IPS-18a (cell line): ENCODE data around the gene MRPL28.
"Not testable (repeated sequence)": the region's sequence is repeated elsewhere in the genome, so short reads cannot be mapped to it uniquely, and the experiment has no call there.

Source experiments
- H3K27ac ChIP-seq: one replicate; pipeline ENCODE4 v1.5.1; 2013; ENCODE audit warnings: low read length
- H3K27me3 ChIP-seq: one replicate; pipeline ENCODE4 v1.6.1; 2013; ENCODE audit warnings: mild to moderate bottlenecking, low read length; ENCODE audit not compliant: control insufficient read depth, insufficient read depth
- H3K36me3 ChIP-seq: one replicate; pipeline ENCODE4 v1.6.1; 2013; ENCODE audit warnings: low read depth, low read length; ENCODE audit not compliant: control insufficient read depth
- H3K4me1 ChIP-seq: one replicate; pipeline ENCODE4 v1.6.1; 2013; ENCODE audit warnings: low read depth, low read length; ENCODE audit not compliant: control insufficient read depth
- H3K4me3 ChIP-seq: one replicate; pipeline ENCODE4 v1.5.1; 2013; ENCODE audit warnings: low read length
- H3K9ac ChIP-seq: one replicate; pipeline ENCODE4 v1.6.1; 2013; ENCODE audit warnings: mild to moderate bottlenecking, low read length, moderate library complexity
- H3K9me3 ChIP-seq: one replicate; pipeline ENCODE4 v1.6.1; 2013; ENCODE audit warnings: low read depth, low read length; ENCODE audit not compliant: control insufficient read depth

MRPL28 gene

GRCh38 chr16:369275-369865 is 968 bp downstream of the MRPL28 start:
- H3K27me3 ChIP-seq, result no peaks in the 10 kb centered on the region
- no peaks in the 10 kb centered on the region for H3K4me1 ChIP-seq
- no peak overlapping the region for H3K27ac ChIP-seq
- H3K9me3 ChIP-seq, result no peaks in the 10 kb centered on the region
- peaks cover 48% of the 10 kb centered on the region for H3K36me3 ChIP-seq
- H3K9ac ChIP-seq, result peak overlapping the region; percentile 39
- peak overlapping the region; percentile 64 for H3K4me3 ChIP-seq

GRCh38 chr16:368388-369158 is 1.8 kb downstream of the MRPL28 start:
- no peaks in the 10 kb centered on the region for H3K27me3 ChIP-seq
- no peaks in the 10 kb centered on the region for H3K9me3 ChIP-seq
- peaks cover 42% of the 10 kb centered on the region for H3K36me3 ChIP-seq
- H3K4me1 ChIP-seq, result no peaks in the 10 kb centered on the region
- H3K4me3 ChIP-seq, result no peak overlapping the region
- no peak overlapping the region for H3K27ac ChIP-seq
- no peak overlapping the region for H3K9ac ChIP-seq

GRCh38 chr16:367333-367903 is 2.9 kb downstream of the MRPL28 start:
- Histone ChIP-seq H3K4me3 (no peak overlapping the region), H3K27me3 (no peaks in the 10 kb centered on the region), H3K9me3 (no peaks in the 10 kb centered on the region), H3K9ac (no peak overlapping the region), H3K36me3 (peaks cover 36% of the 10 kb centered on the region), H3K4me1 (no peaks in the 10 kb centered on the region), H3K27ac (no peak overlapping the region)

- Histone ChIP-seq H3K4me1 (no peaks in the 10 kb centered on the region), H3K9me3 (no peaks in the 10 kb centered on the region), H3K27ac (no peak overlapping the region), H3K9ac (no peak overlapping the region), H3K27me3 (no peaks in the 10 kb centered on the region), H3K4me3 (no peak overlapping the region), H3K36me3 (peaks cover 30% of the 10 kb centered on the region)
Measured at GRCh38 chr16:366476-366875, 3.9 kb downstream of the MRPL28 start.

GRCh38 chr16:364595-365491 is 5.5 kb downstream of the MRPL28 start:
- H3K9ac ChIP-seq, result no peak overlapping the region
- H3K27ac ChIP-seq, result no peak overlapping the region

GRCh38 chr16:363766-364490 is 6.4 kb downstream of the MRPL28 start:
- Histone ChIP-seq H3K4me1 (no peaks in the 10 kb centered on the region), H3K36me3 (peaks cover 26% of the 10 kb centered on the region), H3K9me3 (no peaks in the 10 kb centered on the region), H3K27ac (no peak overlapping the region), H3K9ac (no peak overlapping the region), H3K4me3 (no peak overlapping the region), H3K27me3 (no peaks in the 10 kb centered on the region)

More at GRCh38 chr16:364595-365491, 5.5 kb downstream of the MRPL28 start:
- Histone ChIP-seq H3K36me3 (peaks cover 28% of the 10 kb centered on the region), H3K4me1 (no peaks in the 10 kb centered on the region), H3K4me3 (no peak overlapping the region), H3K27me3 (no peaks in the 10 kb centered on the region), H3K9me3 (no peaks in the 10 kb centered on the region)

GRCh38 chr16:363110-363765 is 7.1 kb downstream of the MRPL28 start:
- H3K4me3 ChIP-seq, result no peak overlapping the region
- peaks cover 19% of the 10 kb centered on the region for H3K36me3 ChIP-seq
- H3K9ac ChIP-seq, result no peak overlapping the region
- H3K9me3 ChIP-seq, result no peaks in the 10 kb centered on the region
- no peaks in the 10 kb centered on the region for H3K4me1 ChIP-seq
- no peaks in the 10 kb centered on the region for H3K27me3 ChIP-seq
- H3K27ac ChIP-seq, result no peak overlapping the region

- not testable (repeated sequence) for H3K9ac ChIP-seq
Measured at GRCh38 chr16:362702-362999, 7.7 kb downstream of the MRPL28 start.

GRCh38 chr16:361872-362701 is 8.3 kb downstream of the MRPL28 start:
- no peaks in the 10 kb centered on the region for H3K9me3 ChIP-seq
- H3K4me1 ChIP-seq, result no peaks in the 10 kb centered on the region
- no peak overlapping the region for H3K27ac ChIP-seq
- no peaks in the 10 kb centered on the region for H3K27me3 ChIP-seq
- H3K4me3 ChIP-seq, result no peak overlapping the region
- H3K9ac ChIP-seq, result no peak overlapping the region
- peaks cover 8% of the 10 kb centered on the region for H3K36me3 ChIP-seq

More at GRCh38 chr16:362702-362999, 7.7 kb downstream of the MRPL28 start:
- peaks cover 13% of the 10 kb centered on the region for H3K36me3 ChIP-seq
- H3K27ac ChIP-seq, H3K9me3 ChIP-seq, H3K4me1 ChIP-seq, H3K4me3 ChIP-seq, H3K27me3 ChIP-seq: not testable (repeated sequence)

GRCh38 chr16:361341-361871 is 8.9 kb downstream of the MRPL28 start:
- Histone ChIP-seq H3K36me3 (peaks cover 3% of the 10 kb centered on the region), H3K9ac (no peak overlapping the region), H3K4me1 (no peaks in the 10 kb centered on the region), H3K27ac (no peak overlapping the region), H3K4me3 (no peak overlapping the region), H3K9me3 (no peaks in the 10 kb centered on the region), H3K27me3 (no peaks in the 10 kb centered on the region)
